Measurements from ENCODE around the gene PCNX3.

DNA sequence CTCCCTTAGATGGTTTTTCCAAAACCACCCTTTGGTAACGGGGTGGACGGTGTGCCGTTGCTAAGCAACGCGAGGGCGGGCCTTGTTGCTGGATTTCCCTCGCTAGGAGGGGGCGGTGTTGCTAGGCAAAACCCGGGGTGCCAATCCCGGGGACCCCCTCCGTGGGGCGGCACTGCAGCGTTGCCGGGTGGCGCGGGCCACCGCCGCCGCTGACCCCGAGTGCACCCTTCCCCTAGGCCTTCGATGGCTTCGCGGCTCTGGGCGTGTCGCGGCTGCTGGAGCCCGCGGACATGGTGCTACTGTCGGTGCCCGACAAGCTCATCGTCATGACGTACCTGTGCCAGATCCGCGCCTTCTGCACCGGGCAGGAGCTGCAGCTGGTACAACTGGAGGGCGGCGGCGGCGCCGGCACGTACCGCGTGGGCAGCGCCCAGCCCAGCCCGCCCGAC, 30.8 kb upstream of the PCNX3 start:
- TF ChIP-seq, protein P1, sequence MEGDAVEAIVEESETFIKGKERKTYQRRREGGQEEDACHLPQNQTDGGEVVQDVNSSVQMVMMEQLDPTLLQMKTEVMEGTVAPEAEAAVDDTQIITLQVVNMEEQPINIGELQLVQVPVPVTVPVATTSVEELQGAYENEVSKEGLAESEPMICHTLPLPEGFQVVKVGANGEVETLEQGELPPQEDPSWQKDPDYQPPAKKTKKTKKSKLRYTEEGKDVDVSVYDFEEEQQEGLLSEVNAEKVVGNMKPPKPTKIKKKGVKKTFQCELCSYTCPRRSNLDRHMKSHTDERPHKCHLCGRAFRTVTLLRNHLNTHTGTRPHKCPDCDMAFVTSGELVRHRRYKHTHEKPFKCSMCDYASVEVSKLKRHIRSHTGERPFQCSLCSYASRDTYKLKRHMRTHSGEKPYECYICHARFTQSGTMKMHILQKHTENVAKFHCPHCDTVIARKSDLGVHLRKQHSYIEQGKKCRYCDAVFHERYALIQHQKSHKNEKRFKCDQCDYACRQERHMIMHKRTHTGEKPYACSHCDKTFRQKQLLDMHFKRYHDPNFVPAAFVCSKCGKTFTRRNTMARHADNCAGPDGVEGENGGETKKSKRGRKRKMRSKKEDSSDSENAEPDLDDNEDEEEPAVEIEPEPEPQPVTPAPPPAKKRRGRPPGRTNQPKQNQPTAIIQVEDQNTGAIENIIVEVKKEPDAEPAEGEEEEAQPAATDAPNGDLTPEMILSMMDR (IDR thresholded peaks at IDR 0.05), result no peak
- no peak for TF ChIP-seq ZFX (IDR thresholded peaks at IDR 0.05; ENCODE audit: borderline replicate concordance)

Data from 22Rv1 (cell line).